OCI-LY3 (cell line): ENCODE data around the gene OR51B2.

Experiments used
- H2AFZ ChIP-seq: fragments of 200-600, 300-600 bp; shearing (Covaris generic); 2 replicates; pipeline ENCODE4 v1.6.0; 2014; ENCODE audit warnings: antibody characterized with exemption, low read depth, low read length
- H3K27ac ChIP-seq: fragments of 200-600, 300-600 bp; sonication (generic); 2 replicates; pipeline ENCODE4 v1.5.1; 2014; ENCODE audit warnings: mild to moderate bottlenecking, low read length, moderate library complexity, mixed read lengths
- H3K27me3 ChIP-seq: fragments of 200-600, 300-600 bp; sonication (generic); 2 replicates; pipeline ENCODE4 v1.6.1; 2014; ENCODE audit warnings: low read depth, low read length, mixed read lengths
- H3K36me3 ChIP-seq: fragments of 200-600, 300-600 bp; sonication (generic); replicated peaks from 2 replicates; pipeline ENCODE3; 2014; ENCODE audit warnings: low read depth, low read length, mixed read lengths
- H3K4me1 ChIP-seq: fragments of 300-600, 200-600 bp; sonication (generic); 2 replicates; pipeline ENCODE4 v1.6.1; 2014; ENCODE audit warnings: low read length, mixed read lengths
- H3K4me2 ChIP-seq: fragments of 200-600, 300-600 bp; sonication (generic); 2 replicates; pipeline ENCODE4 v1.6.1; 2014; ENCODE audit warnings: low read length, mixed read lengths
- H3K4me3 ChIP-seq: fragments of 300-600, 200-600 bp; sonication (generic); 2 replicates; pipeline ENCODE4 v1.5.1; 2014; ENCODE audit warnings: antibody characterized with exemption, mild to moderate bottlenecking, low read length, moderate library complexity
- H3K79me2 ChIP-seq: fragments of 300-600, 200-600 bp; shearing (Covaris generic); 2 replicates; pipeline ENCODE4 v1.6.1; 2014; ENCODE audit warnings: mild to moderate bottlenecking, low read length, mixed read lengths
- H3K9ac ChIP-seq: fragments of 300-600, 200-600 bp; shearing (Covaris generic); 2 replicates; pipeline ENCODE4 v1.6.0; 2014; ENCODE audit warnings: mild to moderate bottlenecking, low read length, moderate library complexity
- H3K9me3 ChIP-seq: fragments of 200-600, 300-600 bp; shearing (Covaris generic); 2 replicates; pipeline ENCODE4 v1.6.1; 2014; ENCODE audit warnings: low read length, mixed read lengths; ENCODE audit not compliant: insufficient read depth
- H4K20me1 ChIP-seq: fragments of 200-600, 300-600 bp; sonication (generic); 2 replicates; pipeline ENCODE4 v1.6.1; 2016; ENCODE audit warnings: low read length, mixed read lengths; ENCODE audit not compliant: insufficient read depth
- CTCF ChIP-seq: fragments of 200-600, 300-600 bp; sonication (generic); IDR thresholded peaks from 2 replicates; pipeline ENCODE4 v1.5.1; 2014; ENCODE audit warnings: antibody characterized with exemption, low read length, low read depth
- EZH2phosphoT487 ChIP-seq: fragments of 200-600 bp; shearing (Covaris generic); IDR thresholded peaks from 2 replicates; pipeline ENCODE4 v1.6.1; 2018; ENCODE audit warnings: antibody characterized with exemption, mixed run types, low read depth

Gene OR51B2

DNA sequence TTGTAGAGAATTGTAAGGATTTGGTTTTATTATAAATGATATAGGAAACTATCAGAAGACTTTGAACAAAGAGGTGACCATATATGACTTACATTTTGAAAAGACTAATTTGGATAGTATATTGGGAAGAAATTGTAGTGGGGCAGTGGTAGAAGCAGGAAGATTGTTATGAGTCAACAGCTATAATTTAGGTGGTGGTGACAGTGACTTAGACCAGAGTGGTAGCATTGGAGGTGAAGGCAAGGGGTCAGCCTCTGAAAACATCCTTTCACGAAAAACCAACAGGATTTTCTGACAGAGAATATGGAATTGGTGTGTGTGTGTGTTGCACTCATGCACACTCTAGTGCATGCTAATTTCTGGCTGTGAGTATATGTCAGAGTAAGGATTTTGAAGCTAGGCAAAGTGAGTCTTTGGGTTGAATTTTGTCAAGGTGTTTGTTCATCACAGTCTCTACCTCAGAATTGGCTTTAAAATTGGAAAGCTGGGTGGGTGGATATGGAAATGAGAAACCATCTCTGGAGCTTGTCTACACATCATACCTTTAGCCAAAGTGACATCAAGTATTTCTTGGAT is 46.2 kb downstream of the OR51B2 start:
- Histone ChIP-seq H3K27ac (no peak overlapping the region), H3K9me3 (no peaks in the 10 kb centered on the region), H2AFZ (no peak overlapping the region), H3K27me3 (no peaks in the 10 kb centered on the region), H3K36me3 (no peaks in the 10 kb centered on the region), H3K4me1 (peaks cover 21% of the 10 kb centered on the region), H3K9ac (no peak overlapping the region), H3K4me2 (no peak overlapping the region), H4K20me1 (no peaks in the 10 kb centered on the region), H3K4me3 (no peak overlapping the region), H3K79me2 (no peaks in the 10 kb centered on the region)
- TF ChIP-seq EZH2phosphoT487 = no peak
- TF ChIP-seq CTCF = no peak

GRCh38 chr11:5276697-5277096 is 47.4 kb downstream of the OR51B2 start:
- Histone ChIP-seq H3K9ac (no peak overlapping the region), H4K20me1 (no peaks in the 10 kb centered on the region), H3K4me3 (no peak overlapping the region), H3K27me3 (no peaks in the 10 kb centered on the region), H3K4me1 (peaks cover 21% of the 10 kb centered on the region), H3K4me2 (no peak overlapping the region), H3K9me3 (no peaks in the 10 kb centered on the region), H3K36me3 (no peaks in the 10 kb centered on the region), H3K27ac (no peak overlapping the region), H2AFZ (no peak overlapping the region), H3K79me2 (no peaks in the 10 kb centered on the region)
- TF ChIP-seq CTCF = no peak
- TF ChIP-seq EZH2phosphoT487 = no peak

DNA sequence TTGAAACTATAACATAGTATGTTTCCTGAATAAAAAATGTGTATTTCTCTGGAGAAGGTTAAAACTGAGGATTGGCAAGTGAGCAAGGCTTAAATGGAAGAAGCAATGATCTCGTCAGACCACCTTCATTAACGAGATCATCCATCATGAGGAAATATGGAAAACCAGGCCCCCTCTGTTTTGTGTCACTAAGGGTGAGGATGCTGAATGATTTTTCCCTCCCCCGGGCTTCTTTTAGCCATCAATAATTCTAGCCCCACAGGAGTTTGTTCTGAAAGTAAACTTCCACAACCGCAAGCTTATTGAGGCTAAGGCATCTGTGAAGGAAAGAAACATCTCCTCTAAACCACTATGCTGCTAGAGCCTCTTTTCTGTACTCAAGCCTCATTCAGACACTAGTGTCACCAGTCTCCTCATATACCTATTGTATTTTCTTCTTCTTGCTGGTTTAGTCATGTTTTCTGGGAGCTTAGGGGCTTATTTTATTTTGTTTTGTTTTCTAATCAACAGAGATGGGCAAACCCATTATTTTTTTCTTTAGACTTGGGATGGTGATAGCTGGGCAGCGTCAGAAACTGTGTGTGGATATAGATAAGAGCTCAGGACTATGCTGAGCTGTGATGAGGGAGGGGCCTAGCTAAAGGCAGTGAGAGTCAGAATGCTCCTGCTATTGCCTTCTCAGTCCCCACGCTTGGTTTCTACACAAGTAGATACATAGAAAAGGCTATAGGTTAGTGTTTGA is 48.6 kb downstream of the OR51B2 start:
- TF ChIP-seq CTCF = no peak
- TF ChIP-seq EZH2phosphoT487 = no peak
- Histone ChIP-seq H3K4me3 (no peak overlapping the region), H3K9ac (no peak overlapping the region), H3K36me3 (no peaks in the 10 kb centered on the region), H2AFZ (no peak overlapping the region), H3K9me3 (no peaks in the 10 kb centered on the region), H3K27ac (no peak overlapping the region), H3K79me2 (no peaks in the 10 kb centered on the region), H3K27me3 (no peaks in the 10 kb centered on the region), H3K4me2 (no peak overlapping the region), H3K4me1 (peaks cover 14% of the 10 kb centered on the region), H4K20me1 (no peaks in the 10 kb centered on the region)

- Histone ChIP-seq H3K36me3 (no peaks in the 10 kb centered on the region), H3K27ac (no peak overlapping the region), H3K4me1 (peaks cover 7% of the 10 kb centered on the region), H3K9me3 (no peaks in the 10 kb centered on the region), H2AFZ (no peak overlapping the region), H3K9ac (no peak overlapping the region), H3K4me2 (no peak overlapping the region), H3K79me2 (no peaks in the 10 kb centered on the region), H4K20me1 (no peaks in the 10 kb centered on the region), H3K27me3 (no peaks in the 10 kb centered on the region), H3K4me3 (no peak overlapping the region)
- TF ChIP-seq EZH2phosphoT487 = no peak
- TF ChIP-seq CTCF = no peak
Measured at GRCh38 chr11:5274395-5274794, 49.7 kb downstream of the OR51B2 start.
